Dermis blood vessel endothelial cell (primary cell): ENCODE data around the gene ABITRAM. TPM values are rescaled to one million over a fixed set of nuclear protein-coding genes. Genes with fewer than 3 reads are reported as not detected.

Experiments
- total RNA-seq: library from RNA; depleted of rRNA; stranded (reverse); fragments of >200 nt; gene quantifications from 2 replicates; pipeline ENCODE4 v1.2.3, GENCODE V29; 2014

Gene ABITRAM
- total RNA-seq, 1 donor from 2014 or later: 3.1 TPM

Other genes with a start within 250 kb of the ABITRAM start
- not detected in 2 replicates for gene ACTL7B, start 78.4 kb upstream of the ABITRAM start, total RNA-seq
- gene ACTL7A, start 72.1 kb upstream of the ABITRAM start, total RNA-seq: not detected in 2 replicates
- 37.1 and 51.6 TPM in 2 replicates for gene ELP1, start 276 bp upstream of the ABITRAM start, total RNA-seq
- 190 and 193 TPM in 2 replicates for gene CTNNAL1, start 79.1 kb downstream of the ABITRAM start, total RNA-seq
- 82.4 and 119 TPM in 2 replicates for gene TMEM245, start 185.5 kb downstream of the ABITRAM start, total RNA-seq
- under 0.01 and 0.05 TPM in 2 replicates for gene FRRS1L, start 232.8 kb downstream of the ABITRAM start, total RNA-seq